HCT116 (cell line): Measurements from ENCODE around the gene IFT88.

ENCODE experiments used
- CEBPB ChIP-seq: IDR thresholded peaks from 2 replicates; pipeline ENCODE4 v1.6.1; 2012; ENCODE audit warnings: low read depth
- EGR1 ChIP-seq: IDR thresholded peaks from 2 replicates; pipeline ENCODE4 v1.6.1; 2012; ENCODE audit warnings: low read depth
- ELF1 ChIP-seq: IDR thresholded peaks from 2 replicates; pipeline ENCODE4 v1.6.1; 2012; ENCODE audit warnings: low read depth, borderline replicate concordance
- EZH2phosphoT487 ChIP-seq: fragments of 200-600 bp; IDR thresholded peaks from 2 replicates; pipeline ENCODE4 v1.6.1; 2018; ENCODE audit warnings: antibody characterized with exemption, borderline replicate concordance
- FOSL1 ChIP-seq: IDR thresholded peaks from 2 replicates; pipeline ENCODE4 v1.6.1; 2012; ENCODE audit warnings: low read depth
- JUND ChIP-seq: IDR thresholded peaks from 2 replicates; pipeline ENCODE4 v1.6.1; 2012
- POLR2A ChIP-seq: IDR thresholded peaks from 2 replicates; pipeline ENCODE4 v1.7.0; 2011; ENCODE audit warnings: borderline replicate concordance; ENCODE audit not compliant: insufficient read depth, insufficient read length; ENCODE audit errors: extremely low read depth
- POLR2AphosphoS5 ChIP-seq: IDR thresholded peaks from 2 replicates; pipeline ENCODE4 v1.6.1; 2011; ENCODE audit warnings: mild to moderate bottlenecking, low read depth, low read length, moderate library complexity
- RAD21 ChIP-seq: IDR thresholded peaks from 2 replicates; pipeline ENCODE4 v1.6.1; 2012; ENCODE audit warnings: low read depth, mild to moderate bottlenecking
- SIN3A ChIP-seq: IDR thresholded peaks from 2 replicates; pipeline ENCODE4 v1.6.1; 2012; ENCODE audit warnings: low read depth
- TCF7L2 ChIP-seq: IDR thresholded peaks from 2 replicates; pipeline ENCODE4 v1.7.0; 2011; ENCODE audit warnings: borderline replicate concordance, inconsistent platforms; ENCODE audit not compliant: insufficient read depth, insufficient read length; ENCODE audit errors: extremely low read depth
- TF ChIP-seq, protein P1 (sequence below), 3 experiments: fragments of 200-600 bp in 1 of 3; sonication (generic) in 1 of 3; IDR thresholded peaks in 2 of 3; conservative IDR thresholded peaks in 1 of 3; 2 replicates each; pipeline ENCODE4 v1.5.1; 2012 to 2017; ENCODE audit warnings: low read depth in 2 of 3, low read length in 2 of 3, antibody characterized with exemption in 1 of 3, borderline replicate concordance in 1 of 3, control low read depth in 1 of 3, mild to moderate bottlenecking in 1 of 3, mixed read lengths in 1 of 3, mixed run types in 1 of 3, moderate library complexity in 1 of 3; ENCODE audit not compliant: insufficient read depth in 1 of 3
- TF ChIP-seq, protein P2 (sequence below): IDR thresholded peaks from 2 replicates; pipeline ENCODE4 v1.6.1; 2012

DNA sequence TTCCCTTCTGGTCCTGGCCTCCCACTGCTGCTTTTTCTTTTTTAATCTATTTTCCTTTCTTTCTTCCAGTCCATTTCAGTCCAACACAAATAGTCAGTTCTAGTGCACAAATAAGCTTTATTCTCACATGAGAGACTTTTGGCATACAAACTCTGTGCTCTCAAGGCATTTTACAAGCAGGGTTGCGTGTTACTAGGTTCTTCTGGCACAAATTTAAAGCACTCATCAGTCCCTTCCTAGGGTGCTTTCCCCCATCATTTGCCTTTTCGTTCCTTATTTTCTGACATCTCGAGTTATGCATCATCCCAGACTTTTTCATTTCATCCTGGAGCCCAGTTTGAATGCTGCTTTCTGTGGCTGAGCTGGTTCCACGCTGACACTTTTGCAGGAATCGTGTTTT is 106.8 kb downstream of the IFT88 start:
- TF ChIP-seq, protein P1, sequence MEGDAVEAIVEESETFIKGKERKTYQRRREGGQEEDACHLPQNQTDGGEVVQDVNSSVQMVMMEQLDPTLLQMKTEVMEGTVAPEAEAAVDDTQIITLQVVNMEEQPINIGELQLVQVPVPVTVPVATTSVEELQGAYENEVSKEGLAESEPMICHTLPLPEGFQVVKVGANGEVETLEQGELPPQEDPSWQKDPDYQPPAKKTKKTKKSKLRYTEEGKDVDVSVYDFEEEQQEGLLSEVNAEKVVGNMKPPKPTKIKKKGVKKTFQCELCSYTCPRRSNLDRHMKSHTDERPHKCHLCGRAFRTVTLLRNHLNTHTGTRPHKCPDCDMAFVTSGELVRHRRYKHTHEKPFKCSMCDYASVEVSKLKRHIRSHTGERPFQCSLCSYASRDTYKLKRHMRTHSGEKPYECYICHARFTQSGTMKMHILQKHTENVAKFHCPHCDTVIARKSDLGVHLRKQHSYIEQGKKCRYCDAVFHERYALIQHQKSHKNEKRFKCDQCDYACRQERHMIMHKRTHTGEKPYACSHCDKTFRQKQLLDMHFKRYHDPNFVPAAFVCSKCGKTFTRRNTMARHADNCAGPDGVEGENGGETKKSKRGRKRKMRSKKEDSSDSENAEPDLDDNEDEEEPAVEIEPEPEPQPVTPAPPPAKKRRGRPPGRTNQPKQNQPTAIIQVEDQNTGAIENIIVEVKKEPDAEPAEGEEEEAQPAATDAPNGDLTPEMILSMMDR (IDR thresholded peaks at IDR 0.05 in 2 of 3, conservative IDR thresholded peaks at IDR 0.05 in 1 of 3; ENCODE audit: borderline replicate concordance in 1 of 3, insufficient read depth in 1 of 3, low read depth in 2 of 3, low read length in 2 of 3) = no peak
- TF ChIP-seq FOSL1 (no peak), POLR2AphosphoS5 (no peak), SIN3A (no peak), ELF1 (no peak), JUND (no peak), EGR1 (no peak), CEBPB (no peak), EZH2phosphoT487 (no peak), POLR2A (no peak), RAD21 (no peak), TCF7L2 (no peak)
- TF ChIP-seq, protein P2, sequence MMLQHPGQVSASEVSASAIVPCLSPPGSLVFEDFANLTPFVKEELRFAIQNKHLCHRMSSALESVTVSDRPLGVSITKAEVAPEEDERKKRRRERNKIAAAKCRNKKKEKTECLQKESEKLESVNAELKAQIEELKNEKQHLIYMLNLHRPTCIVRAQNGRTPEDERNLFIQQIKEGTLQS = no peak
